ENCODE measurements around the gene KLK14. TPM values are rescaled to one million over a fixed set of nuclear protein-coding genes. Genes with fewer than 3 reads are reported as not detected.

KLK14 gene
- total RNA-seq, 1 experiment from 2014 or later, result 0.26 TPM

GRCh38 chr19:51036519-51036918 is 46.2 kb downstream of the KLK14 start:
- H4K5ac ChIP-seq (ENCODE audit: insufficient read length, low read depth, low read length), result no peak overlapping the region
- no peak overlapping the region for H3T11ph ChIP-seq (ENCODE audit: low read length)
- no peak overlapping the region for H4K8ac ChIP-seq (replicated peaks; ENCODE audit: insufficient read length, low read depth, low read length)
- H4K20me1 ChIP-seq (ENCODE audit: control insufficient read depth, insufficient read depth, insufficient read length), result no peaks in the 10 kb centered on the region
- no peak overlapping the region for H3K4me3 Mint-ChIP-seq
- no peak overlapping the region; a peak in 1 of 7 replicates for H3K27ac Mint-ChIP-seq
- H3K79me2 ChIP-seq (ENCODE audit: insufficient read depth, low read length), result no peaks in the 10 kb centered on the region
- H2BK20ac ChIP-seq (ENCODE audit: low read depth, low read length, poor library complexity, severe bottlenecking), result no peak overlapping the region
- no peak overlapping the region for H3K27ac ChIP-seq (ENCODE audit: insufficient read length, low read depth, low read length)
- H3K56ac ChIP-seq (ENCODE audit: insufficient read length, low read depth, low read length), result no peak overlapping the region
- H3K4me2 ChIP-seq (ENCODE audit: insufficient read depth, insufficient read length, low read length), result no peak overlapping the region
- H3K27me3 ChIP-seq (ENCODE audit: insufficient read depth, low read length), result no peaks in the 10 kb centered on the region
- no peak overlapping the region for H2BK15ac ChIP-seq (ENCODE audit: low read depth, low read length)
- H2BK12ac ChIP-seq (ENCODE audit: insufficient read length, low read depth, low read length), result no peak overlapping the region
- no peaks in the 10 kb centered on the region for H3K9me3 ChIP-seq (ENCODE audit: control insufficient read depth, low read depth, low read length)
- no peaks in the 10 kb centered on the region for H3K9me3 Mint-ChIP-seq
- no peaks in the 10 kb centered on the region for H3K79me1 ChIP-seq (ENCODE audit: insufficient read depth, low read depth, low read length, poor library complexity, severe bottlenecking)
- H3K18ac ChIP-seq (ENCODE audit: insufficient read length, low read depth, low read length), result no peak overlapping the region
- no CpG with 5 or more reads among the region's 9 CpGs for WGBS (ENCODE audit: extremely low coverage, insufficient read length, low lambda C conversion rate)
- peak; percentile 34; the same call in 2 of the 3 replicates for TF ChIP-seq CTCF (conservative IDR thresholded peaks at IDR 0.05)
- no peaks in the 10 kb centered on the region for H3K36me3 Mint-ChIP-seq (ENCODE audit: insufficient read depth in 1 of 3, low read depth in 3 of 3)
- H3K4ac ChIP-seq (ENCODE audit: low read depth, low read length), result no peak overlapping the region
- H3K23me2 ChIP-seq (ENCODE audit: insufficient read length, low read depth, low read length, poor library complexity, severe bottlenecking), result no peaks in the 10 kb centered on the region
- no peak overlapping the region for H2BK5ac ChIP-seq (ENCODE audit: insufficient read length, low read length)
- H3K4me1 ChIP-seq (ENCODE audit: insufficient read depth, low read length), result no peaks in the 10 kb centered on the region; the same call in 1 of the 2 replicates
- no peak overlapping the region for H4K91ac ChIP-seq (ENCODE audit: insufficient read length, low read depth, low read length)
- H3K27me3 Mint-ChIP-seq (ENCODE audit: low read depth), result peaks cover 18% of the 10 kb centered on the region
- H3K23ac ChIP-seq (ENCODE audit: insufficient read length, low read depth, low read length), result no peak overlapping the region
- H2AK5ac ChIP-seq (ENCODE audit: insufficient read length, low read length), result no peak overlapping the region
- no peak overlapping the region for H3K9ac ChIP-seq (ENCODE audit: extremely low read depth, insufficient read length, low read length)
- H3K14ac ChIP-seq (ENCODE audit: insufficient read depth, low read length), result no peak overlapping the region
- no peak overlapping the region for H2BK120ac ChIP-seq (ENCODE audit: low read depth, low read length, poor library complexity, severe bottlenecking)
- no peak for DNase-seq
- peaks cover 17 to 19% of the 10 kb centered on the region in 2 experiments for H3K4me1 Mint-ChIP-seq
- no peak overlapping the region for H2AFZ ChIP-seq (ENCODE audit: low read length)

Data from H9 (cell line).